GM21381 (cell line): ENCODE measurements around the gene FAM120A.
A peak's percentile ranks its signal among the peaks of the same experiment; 100 is the strongest.

ENCODE experiments used
- ATAC-seq: cut with Tn5 transposase; IDR thresholded peaks from one replicate; pipeline ENCODE4 v1.9.1; 2021; ENCODE audit warnings: mild to moderate bottlenecking, moderate library complexity; ENCODE audit not compliant: unreplicated experiment

The FAM120A gene

GRCh38 chr9:93440896-93441580 lies 10.4 kb upstream of the FAM120A start:
- ATAC-seq, result no peak

- no peak for ATAC-seq
Measured at GRCh38 chr9:93446073-93446472, 5.4 kb upstream of the FAM120A start.

- ATAC-seq, result no peak
Measured at GRCh38 chr9:93447655-93448054, 3.8 kb upstream of the FAM120A start.

GRCh38 chr9:93451849-93452709 lies 594 bp downstream of the FAM120A start:
- no peak for ATAC-seq

GRCh38 chr9:93452710-93453046 lies 1.2 kb downstream of the FAM120A start:
- ATAC-seq, result no peak

- ATAC-seq, result peak; percentile 52
Measured at GRCh38 chr9:93453047-93453914, 1.8 kb downstream of the FAM120A start, which contains the start of gene FAM120AOS. TSS of gene FAM120AOS (minus strand) at chr9:93453581. CDS start at chr9:93452709, 872 bp downstream.

- ATAC-seq, result no peak
Measured at GRCh38 chr9:93456022-93456421, 4.5 kb downstream of the FAM120A start.

GRCh38 chr9:93456504-93456903 lies 5.0 kb downstream of the FAM120A start:
- ATAC-seq, result no peak

- no peak for ATAC-seq
Measured at GRCh38 chr9:93457006-93457405, 5.5 kb downstream of the FAM120A start.

- ATAC-seq, result no peak
Measured at GRCh38 chr9:93458712-93459111, 7.2 kb downstream of the FAM120A start.

- ATAC-seq, result no peak
Measured at GRCh38 chr9:93459432-93459847, 8.0 kb downstream of the FAM120A start.

- ATAC-seq, result no peak
Measured at GRCh38 chr9:93460689-93461413, 9.4 kb downstream of the FAM120A start.

GRCh38 chr9:93461414-93461743 lies 9.9 kb downstream of the FAM120A start:
- no peak for ATAC-seq

GRCh38 chr9:93461821-93462220 lies 10.3 kb downstream of the FAM120A start:
- no peak for ATAC-seq

GRCh38 chr9:93463638-93464248 lies 12.3 kb downstream of the FAM120A start:
- no peak for ATAC-seq

GRCh38 chr9:93464395-93464794 lies 12.9 kb downstream of the FAM120A start:
- ATAC-seq, result no peak

GRCh38 chr9:93464876-93465275 lies 13.4 kb downstream of the FAM120A start:
- no peak for ATAC-seq

- no peak for ATAC-seq
Measured at GRCh38 chr9:93465855-93466254, 14.4 kb downstream of the FAM120A start.

- ATAC-seq, result no peak
Measured at GRCh38 chr9:93466416-93467061, 15.1 kb downstream of the FAM120A start.

- ATAC-seq, result no peak
Measured at GRCh38 chr9:93467062-93467416, 15.6 kb downstream of the FAM120A start.
